Measurements from ENCODE around the gene JAKMIP2. TPM values are rescaled to one million over a fixed set of nuclear protein-coding genes. Genes with fewer than 3 reads are reported as not detected.

Gene JAKMIP2
- total RNA-seq, 4 donors from 2014 or later: 0.09 to 2.9 (median 0.18) TPM; not detected in 1

- Histone ChIP-seq H3K9me3 (no peaks in the 10 kb centered on the region), H3K27me3 (peaks cover 0 to 7% (median 0%) of the 10 kb centered on the region in 4 donors), H3K36me3 (no peaks in the 10 kb centered on the region), H3K4me1 (no peaks in the 10 kb centered on the region), H3K27ac (no peak overlapping the region), H3K4me3 (no peak overlapping the region)
- no peak for TF ChIP-seq CTCF (IDR thresholded peaks at IDR 0.05)
- no peak for TF ChIP-seq POLR2A (IDR thresholded peaks at IDR 0.05)
- 50 to 63% methylated on average over 1 of the region's 1 CpG for WGBS, 2 donors
- no peak for DNase-seq
- intact Hi-C loops (cut with DNase I): no loop called here
These were observed 133.9 kb downstream of the JAKMIP2 start for GRCh38 chr5:147648597-147648996.

GRCh38 chr5:147645197-147645596, 137.3 kb downstream of the JAKMIP2 start:
- Histone ChIP-seq H3K27ac (no peak overlapping the region), H3K4me3 (no peak overlapping the region), H3K27me3 (peaks cover 0 to 7% (median 0%) of the 10 kb centered on the region in 4 donors), H3K4me1 (no peaks in the 10 kb centered on the region), H3K36me3 (no peaks in the 10 kb centered on the region), H3K9me3 (no peaks in the 10 kb centered on the region)
- TF ChIP-seq CTCF (IDR thresholded peaks at IDR 0.05) (no peak), POLR2A (IDR thresholded peaks at IDR 0.05) (no peak)
- 79 to 84% methylated on average over 11 of the region's 11 CpGs for WGBS, 2 donors
- intact Hi-C loops (cut with DNase I): no loop called here
- no peak for DNase-seq

- H3K27me3 ChIP-seq: peaks cover 0 to 7% (median 0%) of the 10 kb centered on the region in 4 donors
- 89 to 96% methylated on average over 1 of the region's 1 CpG for WGBS, 2 donors
- no peak for DNase-seq
- H3K9me3 ChIP-seq: no peaks in the 10 kb centered on the region
- no peaks in the 10 kb centered on the region for H3K4me1 ChIP-seq
- H3K36me3 ChIP-seq: no peaks in the 10 kb centered on the region
- TF ChIP-seq POLR2A (IDR thresholded peaks at IDR 0.05) (no peak), CTCF (IDR thresholded peaks at IDR 0.05) (no peak)
- no peak overlapping the region for H3K27ac ChIP-seq
- no peak overlapping the region for H3K4me3 ChIP-seq
- intact Hi-C loops (cut with DNase I): no loop called here
These were observed 138.1 kb downstream of the JAKMIP2 start for GRCh38 chr5:147644460-147644859.

GRCh38 chr5:147643142-147643541, 139.4 kb downstream of the JAKMIP2 start:
- Histone ChIP-seq H3K9me3 (no peaks in the 10 kb centered on the region), H3K27ac (no peak overlapping the region)
- intact Hi-C loops (cut with DNase I): no loop called here

GRCh38 chr5:147642666-147643065, 139.9 kb downstream of the JAKMIP2 start:
- Histone ChIP-seq H3K4me3 (no peak overlapping the region), H3K27me3 (peaks cover 0 to 7% (median 0%) of the 10 kb centered on the region in 4 donors), H3K27ac (no peak overlapping the region), H3K9me3 (no peaks in the 10 kb centered on the region), H3K36me3 (no peaks in the 10 kb centered on the region), H3K4me1 (no peaks in the 10 kb centered on the region)
- intact Hi-C loops (cut with DNase I): no loop called here
- WGBS, 2 donors: 39 to 40% methylated on average over 3 of the region's 3 CpGs
- TF ChIP-seq POLR2A (IDR thresholded peaks at IDR 0.05): no peak
- no peak for TF ChIP-seq CTCF (IDR thresholded peaks at IDR 0.05)
- DNase-seq: no peak

More at GRCh38 chr5:147643142-147643541, 139.4 kb downstream of the JAKMIP2 start:
- no peak for TF ChIP-seq POLR2A (IDR thresholded peaks at IDR 0.05)
- TF ChIP-seq CTCF (IDR thresholded peaks at IDR 0.05): no peak
- Histone ChIP-seq H3K27me3 (peaks cover 0 to 7% (median 0%) of the 10 kb centered on the region in 4 donors), H3K4me1 (no peaks in the 10 kb centered on the region), H3K4me3 (no peak overlapping the region), H3K36me3 (no peaks in the 10 kb centered on the region)
- DNase-seq: no peak
- 40 to 64% methylated on average over 1 of the region's 1 CpG for WGBS, 2 donors
